ENCODE measurements around the gene CMIP.
A peak's percentile ranks its signal among the peaks of the same experiment; 100 is the strongest.

Gene CMIP

GRCh38 chr16:81652798-81653505 is 208.3 kb downstream of the CMIP start:
- H3K27me3 ChIP-seq (ENCODE audit: low read depth, low read length), result no peaks in the 10 kb centered on the region
- H3K9me3 ChIP-seq (ENCODE audit: control insufficient read depth in 1 of 2, low read length in 2 of 2), result no peaks in the 10 kb centered on the region
- H3K27ac ChIP-seq (ENCODE audit: low read length), result peak overlapping the region; percentile 70
- peak overlapping the region; percentile 41 to 55 for H3K4me3 ChIP-seq (ENCODE audit: low read depth in 1 of 2, low read length in 2 of 2)
- peaks cover 1 to 8% of the 10 kb centered on the region in 2 donors for H3K36me3 ChIP-seq (ENCODE audit: control insufficient read depth in 1 of 2, insufficient read depth in 2 of 2, low read length in 2 of 2)
- peaks cover 6 to 19% of the 10 kb centered on the region in 2 donors for H3K4me1 ChIP-seq (ENCODE audit: control insufficient read depth in 1 of 2, insufficient read depth in 2 of 2, low read length in 2 of 2)

- H3K27me3 ChIP-seq (ENCODE audit: low read depth, low read length), result no peaks in the 10 kb centered on the region
- H3K4me1 ChIP-seq (ENCODE audit: control insufficient read depth in 1 of 2, insufficient read depth in 2 of 2, low read length in 2 of 2), result peaks cover 6 to 16% of the 10 kb centered on the region in 2 donors
- peak overlapping the region in 1 of 2 donors; percentile 1 for H3K4me3 ChIP-seq (ENCODE audit: low read depth in 1 of 2, low read length in 2 of 2)
- H3K27ac ChIP-seq (ENCODE audit: low read length), result no peak overlapping the region
- no peaks in the 10 kb centered on the region for H3K9me3 ChIP-seq (ENCODE audit: control insufficient read depth in 1 of 2, low read length in 2 of 2)
- peaks cover 9 to 19% of the 10 kb centered on the region in 2 donors for H3K36me3 ChIP-seq (ENCODE audit: control insufficient read depth in 1 of 2, insufficient read depth in 2 of 2, low read length in 2 of 2)
Observed at GRCh38 chr16:81654346-81654745, 209.7 kb downstream of the CMIP start.

DNA sequence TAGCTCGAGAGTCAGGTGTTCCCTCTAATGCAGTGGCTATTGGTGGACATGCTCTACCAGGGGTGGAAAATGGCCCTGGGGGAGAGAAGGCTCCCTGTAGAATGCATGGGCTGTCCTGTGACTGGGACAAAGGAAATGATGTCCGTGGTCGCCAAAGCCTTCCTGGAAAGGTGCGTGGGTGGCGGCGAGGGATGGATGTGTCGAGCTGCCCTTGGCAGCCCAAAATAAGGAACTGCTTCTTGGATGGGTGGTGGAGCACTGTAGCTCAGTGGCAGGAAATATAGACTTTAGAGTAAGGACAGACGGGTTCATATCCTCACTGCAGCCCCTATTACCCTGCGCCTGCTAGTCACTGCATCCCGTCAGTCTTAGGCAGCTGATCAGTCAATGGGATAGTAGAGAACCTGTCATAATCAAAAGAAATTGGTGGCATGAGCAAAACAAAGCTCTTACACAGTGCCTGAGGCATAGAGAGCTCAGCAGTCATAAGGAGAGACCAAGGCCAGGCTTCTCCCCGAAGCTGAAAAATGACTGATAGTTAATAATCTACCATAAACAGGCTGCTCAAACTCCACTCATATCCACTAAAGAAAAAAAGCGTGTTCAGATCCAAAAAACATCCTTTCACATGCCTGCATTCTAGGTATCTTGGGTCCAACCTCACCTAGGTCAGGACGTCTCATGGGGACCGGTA is 211.0 kb downstream of the CMIP start:
- Histone ChIP-seq H3K27me3 (ENCODE audit: low read depth, low read length) (no peaks in the 10 kb centered on the region), H3K27ac (ENCODE audit: low read length) (no peak overlapping the region), H3K4me3 (ENCODE audit: low read depth in 1 of 2, low read length in 2 of 2) (no peak overlapping the region), H3K4me1 (ENCODE audit: control insufficient read depth in 1 of 2, insufficient read depth in 2 of 2, low read length in 2 of 2) (peaks cover 3 to 15% of the 10 kb centered on the region in 2 donors), H3K9me3 (ENCODE audit: control insufficient read depth in 1 of 2, low read length in 2 of 2) (no peaks in the 10 kb centered on the region), H3K36me3 (ENCODE audit: control insufficient read depth in 1 of 2, insufficient read depth in 2 of 2, low read length in 2 of 2) (peaks cover 9 to 26% of the 10 kb centered on the region in 2 donors)

DNA sequence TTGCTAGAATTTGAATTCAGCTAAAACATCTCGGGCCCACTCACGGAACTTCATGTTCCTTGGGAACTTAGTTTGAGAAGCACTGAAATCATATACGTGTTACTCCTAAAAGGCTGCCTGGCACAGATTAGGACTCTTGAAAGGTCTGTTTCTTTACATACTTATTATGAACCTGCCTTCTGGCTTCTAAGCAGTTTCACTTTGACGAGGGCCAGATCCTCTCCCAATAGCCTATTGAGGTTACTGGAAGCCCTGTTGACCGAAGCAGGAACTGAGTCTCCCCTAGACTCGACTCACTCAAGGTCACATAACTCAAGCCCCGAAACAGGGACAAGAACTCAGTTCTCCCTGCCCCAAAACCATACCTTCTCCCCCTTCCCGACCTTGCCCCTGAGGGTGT is 212.6 kb downstream of the CMIP start:
- Histone ChIP-seq H3K9me3 (ENCODE audit: control insufficient read depth in 1 of 2, low read length in 2 of 2) (no peaks in the 10 kb centered on the region), H3K27me3 (ENCODE audit: low read depth, low read length) (no peaks in the 10 kb centered on the region), H3K36me3 (ENCODE audit: control insufficient read depth in 1 of 2, insufficient read depth in 2 of 2, low read length in 2 of 2) (peaks cover 16 to 38% of the 10 kb centered on the region in 2 donors), H3K4me3 (ENCODE audit: low read depth in 1 of 2, low read length in 2 of 2) (no peak overlapping the region), H3K27ac (ENCODE audit: low read length) (peak overlapping the region; percentile 76), H3K4me1 (ENCODE audit: control insufficient read depth in 1 of 2, insufficient read depth in 2 of 2, low read length in 2 of 2) (peaks cover 0 to 11% of the 10 kb centered on the region in 2 donors)

- Histone ChIP-seq H3K36me3 (ENCODE audit: control insufficient read depth in 1 of 2, insufficient read depth in 2 of 2, low read length in 2 of 2) (peaks cover 21 to 32% of the 10 kb centered on the region in 2 donors), H3K27me3 (ENCODE audit: low read depth, low read length) (no peaks in the 10 kb centered on the region), H3K4me1 (ENCODE audit: control insufficient read depth in 1 of 2, insufficient read depth in 2 of 2, low read length in 2 of 2) (peaks cover 0 to 11% of the 10 kb centered on the region in 2 donors), H3K9me3 (ENCODE audit: control insufficient read depth in 1 of 2, low read length in 2 of 2) (no peaks in the 10 kb centered on the region), H3K27ac (ENCODE audit: low read length) (peak overlapping the region; percentile 76), H3K4me3 (ENCODE audit: low read depth in 1 of 2, low read length in 2 of 2) (no peak overlapping the region)
Observed at GRCh38 chr16:81657781-81658180, 213.2 kb downstream of the CMIP start.

DNA sequence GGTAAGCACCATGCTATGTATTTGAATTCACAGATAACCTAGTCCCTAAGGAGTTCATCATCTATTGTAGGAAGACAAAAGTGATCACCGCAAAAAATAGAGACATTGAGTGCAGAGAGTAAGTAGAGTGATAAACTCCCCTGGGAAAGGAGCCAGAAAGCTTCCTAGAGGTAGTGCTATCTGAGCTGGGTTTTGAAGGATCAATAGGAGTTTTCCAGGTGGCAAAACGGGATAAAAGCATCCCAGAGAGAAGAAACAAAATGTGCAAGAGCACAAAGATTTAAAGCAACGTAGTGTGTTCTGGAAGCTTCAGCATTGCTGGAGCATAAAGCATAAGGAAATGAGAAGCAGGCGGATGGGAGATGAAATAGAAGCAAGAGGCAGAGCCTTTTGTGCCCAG is 213.8 kb downstream of the CMIP start:
- H3K9me3 ChIP-seq (ENCODE audit: control insufficient read depth in 1 of 2, low read length in 2 of 2), result no peaks in the 10 kb centered on the region
- H3K27me3 ChIP-seq (ENCODE audit: low read depth, low read length), result no peaks in the 10 kb centered on the region
- peaks cover 0 to 11% of the 10 kb centered on the region in 2 donors for H3K4me1 ChIP-seq (ENCODE audit: control insufficient read depth in 1 of 2, insufficient read depth in 2 of 2, low read length in 2 of 2)
- peaks cover 27 to 33% of the 10 kb centered on the region in 2 donors for H3K36me3 ChIP-seq (ENCODE audit: control insufficient read depth in 1 of 2, insufficient read depth in 2 of 2, low read length in 2 of 2)
- no peak overlapping the region for H3K27ac ChIP-seq (ENCODE audit: low read length)
- H3K4me3 ChIP-seq (ENCODE audit: low read depth in 1 of 2, low read length in 2 of 2), result no peak overlapping the region

GRCh38 chr16:81659249-81659648 is 214.6 kb downstream of the CMIP start:
- Histone ChIP-seq H3K4me3 (ENCODE audit: low read depth in 1 of 2, low read length in 2 of 2) (no peak overlapping the region), H3K36me3 (ENCODE audit: control insufficient read depth in 1 of 2, insufficient read depth in 2 of 2, low read length in 2 of 2) (peaks cover 31 to 40% of the 10 kb centered on the region in 2 donors)

GRCh38 chr16:81661082-81661481 is 216.5 kb downstream of the CMIP start:
- no peak overlapping the region for H3K27ac ChIP-seq (ENCODE audit: low read length)
- no peak overlapping the region for H3K4me3 ChIP-seq (ENCODE audit: low read depth in 1 of 2, low read length in 2 of 2)
- H3K9me3 ChIP-seq (ENCODE audit: control insufficient read depth in 1 of 2, low read length in 2 of 2), result no peaks in the 10 kb centered on the region
- no peaks in the 10 kb centered on the region for H3K27me3 ChIP-seq (ENCODE audit: low read depth, low read length)
- H3K36me3 ChIP-seq (ENCODE audit: control insufficient read depth in 1 of 2, insufficient read depth in 2 of 2, low read length in 2 of 2), result peaks cover 40 to 50% of the 10 kb centered on the region in 2 donors
- no peaks in the 10 kb centered on the region for H3K4me1 ChIP-seq (ENCODE audit: control insufficient read depth in 1 of 2, insufficient read depth in 2 of 2, low read length in 2 of 2)

More at GRCh38 chr16:81659249-81659648, 214.6 kb downstream of the CMIP start:
- H3K4me1 ChIP-seq (ENCODE audit: control insufficient read depth in 1 of 2, insufficient read depth in 2 of 2, low read length in 2 of 2), result peaks cover 0 to 10% of the 10 kb centered on the region in 2 donors
- no peaks in the 10 kb centered on the region for H3K27me3 ChIP-seq (ENCODE audit: low read depth, low read length)
- no peaks in the 10 kb centered on the region for H3K9me3 ChIP-seq (ENCODE audit: control insufficient read depth in 1 of 2, low read length in 2 of 2)
- H3K27ac ChIP-seq (ENCODE audit: low read length), result no peak overlapping the region

- H3K36me3 ChIP-seq (ENCODE audit: control insufficient read depth in 1 of 2, insufficient read depth in 2 of 2, low read length in 2 of 2), result peaks cover 31 to 43% of the 10 kb centered on the region in 2 donors
- no peaks in the 10 kb centered on the region for H3K27me3 ChIP-seq (ENCODE audit: low read depth, low read length)
- no peak overlapping the region for H3K4me3 ChIP-seq (ENCODE audit: low read depth in 1 of 2, low read length in 2 of 2)
- peaks cover 0 to 14% of the 10 kb centered on the region in 2 donors for H3K4me1 ChIP-seq (ENCODE audit: control insufficient read depth in 1 of 2, insufficient read depth in 2 of 2, low read length in 2 of 2)
- no peaks in the 10 kb centered on the region for H3K9me3 ChIP-seq (ENCODE audit: control insufficient read depth in 1 of 2, low read length in 2 of 2)
- H3K27ac ChIP-seq (ENCODE audit: low read length), result no peak overlapping the region
Observed at GRCh38 chr16:81664153-81664552, 219.5 kb downstream of the CMIP start.

DNA sequence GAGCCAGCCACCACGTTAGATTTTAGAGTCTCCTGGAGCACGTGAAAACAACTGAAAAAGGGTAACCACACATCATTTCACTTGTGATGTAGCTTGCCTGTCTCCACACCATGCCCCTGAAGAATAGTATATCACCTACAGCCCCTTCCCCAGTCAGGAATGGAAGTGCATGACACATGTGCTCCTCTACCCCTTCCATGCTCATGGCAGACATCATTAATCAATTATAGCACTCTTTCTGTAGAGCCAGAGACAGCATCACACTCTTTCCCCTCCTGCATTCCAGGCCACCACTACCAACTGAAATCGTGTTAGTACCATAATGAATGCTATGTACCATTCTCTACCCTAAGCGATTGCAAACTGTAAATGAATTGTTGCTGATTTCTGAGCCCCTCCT is 221.0 kb downstream of the CMIP start:
- Histone ChIP-seq H3K27me3 (ENCODE audit: low read depth, low read length) (no peaks in the 10 kb centered on the region), H3K36me3 (ENCODE audit: control insufficient read depth in 1 of 2, insufficient read depth in 2 of 2, low read length in 2 of 2) (peaks cover 37 to 48% of the 10 kb centered on the region in 2 donors), H3K4me1 (ENCODE audit: control insufficient read depth in 1 of 2, insufficient read depth in 2 of 2, low read length in 2 of 2) (peaks cover 0 to 14% of the 10 kb centered on the region in 2 donors), H3K4me3 (ENCODE audit: low read depth in 1 of 2, low read length in 2 of 2) (no peak overlapping the region), H3K27ac (ENCODE audit: low read length) (no peak overlapping the region), H3K9me3 (ENCODE audit: control insufficient read depth in 1 of 2, low read length in 2 of 2) (no peaks in the 10 kb centered on the region)

GRCh38 chr16:81666113-81666512 is 221.5 kb downstream of the CMIP start:
- no peak overlapping the region for H3K27ac ChIP-seq (ENCODE audit: low read length)
- H3K4me1 ChIP-seq (ENCODE audit: control insufficient read depth in 1 of 2, insufficient read depth in 2 of 2, low read length in 2 of 2), result peaks cover 0 to 14% of the 10 kb centered on the region in 2 donors
- no peaks in the 10 kb centered on the region for H3K9me3 ChIP-seq (ENCODE audit: control insufficient read depth in 1 of 2, low read length in 2 of 2)
- no peaks in the 10 kb centered on the region for H3K27me3 ChIP-seq (ENCODE audit: low read depth, low read length)
- peaks cover 39 to 48% of the 10 kb centered on the region in 2 donors for H3K36me3 ChIP-seq (ENCODE audit: control insufficient read depth in 1 of 2, insufficient read depth in 2 of 2, low read length in 2 of 2)
- H3K4me3 ChIP-seq (ENCODE audit: low read depth in 1 of 2, low read length in 2 of 2), result no peak overlapping the region

All from muscle layer of duodenum (tissue), 2 donors.